Left ventricle myocardium superior (tissue), 1 donor: ENCODE results near the gene CLDN5. TPM values are rescaled to one million over a fixed set of nuclear protein-coding genes. Genes with fewer than 3 reads are reported as not detected.

Source experiments
- ATAC-seq: fragments of 200-7000 bp; cut with Tn5 transposase; one replicate; pipeline ENCODE4 v1.9.1; 2020; ENCODE audit warnings: mild to moderate bottlenecking, moderate library complexity
- DNase-seq: peaks from one replicate; pipeline ENCODE4 v3.0.0-alpha.2; 2020
- intact Hi-C: fragments of 100-400 bp; cut with micrococcal nuclease; formaldehyde crosslinking; loops from one replicate; pipeline ENCODE4 v1.11.0; 2022
- total RNA-seq: library from RNA; stranded (reverse); fragmentation: NEBNext Ultra II Directional; extraction: Animal tissue kit (Norgen Biotek cat#: 25700); gene quantifications from one replicate; pipeline ENCODE4 v1.2.1, GENCODE V29; 2021
- donor health status: DM: no; HTN: yes; CAD: no; lungs with severe emphysema.

Gene CLDN5
- total RNA-seq, 1 donor from 2014 or later: 25.5 TPM

GRCh38 chr22:19510919-19511341 lies 13.3 kb downstream of the CLDN5 start:
- no peak for ATAC-seq

GRCh38 chr22:19509923-19510322 lies 14.3 kb downstream of the CLDN5 start:
- ATAC-seq (no peak), DNase-seq (no peak)
- intact Hi-C loops: no loop called here

More at GRCh38 chr22:19510919-19511341, 13.3 kb downstream of the CLDN5 start:
- intact Hi-C loops: no loop called here
- DNase-seq: no peak

GRCh38 chr22:19509191-19509590 lies 15.0 kb downstream of the CLDN5 start:
- DNase-seq (no peak), ATAC-seq (no peak)
- intact Hi-C loops: no loop called here

- intact Hi-C loops: no loop called here
- ATAC-seq: no peak
These were observed 16.0 kb downstream of the CLDN5 start for GRCh38 chr22:19508024-19508776.

GRCh38 chr22:19507534-19507861 lies 16.7 kb downstream of the CLDN5 start:
- DNase-seq: no peak

More at GRCh38 chr22:19508024-19508776, 16.0 kb downstream of the CLDN5 start:
- no peak for DNase-seq

GRCh38 chr22:19506212-19506611 lies 18.0 kb downstream of the CLDN5 start:
- intact Hi-C loops: no loop called here
- ATAC-seq (no peak), DNase-seq (no peak)

More at GRCh38 chr22:19507534-19507861, 16.7 kb downstream of the CLDN5 start:
- no peak for ATAC-seq
- intact Hi-C loops: no loop called here

- DNase-seq: no peak
- ATAC-seq: no peak
These were observed 18.5 kb downstream of the CLDN5 start for GRCh38 chr22:19505735-19506126.

GRCh38 chr22:19504900-19505734 lies 19.1 kb downstream of the CLDN5 start:
- ATAC-seq (no peak), DNase-seq (no peak)
- intact Hi-C loops: no loop called here

More at GRCh38 chr22:19505735-19506126, 18.5 kb downstream of the CLDN5 start:
- intact Hi-C loops: no loop called here

GRCh38 chr22:19503869-19504268 lies 20.3 kb downstream of the CLDN5 start:
- intact Hi-C loops: no loop called here
- ATAC-seq: no peak

GRCh38 chr22:19503367-19503766 lies 20.8 kb downstream of the CLDN5 start:
- ATAC-seq (no peak), DNase-seq (no peak)

More at GRCh38 chr22:19503869-19504268, 20.3 kb downstream of the CLDN5 start:
- no peak for DNase-seq

GRCh38 chr22:19501897-19502447 lies 22.2 kb downstream of the CLDN5 start:
- ATAC-seq (no peak), DNase-seq (no peak)
- intact Hi-C loops: no loop called here

More at GRCh38 chr22:19503367-19503766, 20.8 kb downstream of the CLDN5 start:
- intact Hi-C loops: no loop called here

GRCh38 chr22:19499880-19500242 lies 24.3 kb downstream of the CLDN5 start:
- intact Hi-C loops: loop anchor here (10.0 kb wide), 1 partner anchor 135 kb away; no protein-coding TSS in a partner anchor
- DNase-seq (no peak), ATAC-seq (no peak)

GRCh38 chr22:19499236-19499879 lies 24.9 kb downstream of the CLDN5 start:
- ATAC-seq (no peak), DNase-seq (no peak)
- intact Hi-C loops: loop anchor here (10.0 kb wide), 1 partner anchor 135 kb away; no protein-coding TSS in a partner anchor

GRCh38 chr22:19498866-19499190 lies 25.4 kb downstream of the CLDN5 start:
- DNase-seq (no peak), ATAC-seq (no peak)
- intact Hi-C loops: loop anchor here (10.0 kb wide), 1 partner anchor 136 kb away; no protein-coding TSS in a partner anchor

GRCh38 chr22:19498154-19498865 lies 25.9 kb downstream of the CLDN5 start:
- intact Hi-C loops: loop anchor here (10.0 kb wide), 1 partner anchor 136 kb away; no protein-coding TSS in a partner anchor
- ATAC-seq: no peak
- DNase-seq: no peak

- intact Hi-C loops: loop anchor here (10.0 kb wide), 1 partner anchor 138 kb away; no protein-coding TSS in a partner anchor
- DNase-seq (no peak), ATAC-seq (no peak)
These were observed 27.0 kb downstream of the CLDN5 start for GRCh38 chr22:19497245-19497644.

- intact Hi-C loops: loop anchor here (10.0 kb wide), 1 partner anchor 139 kb away; no protein-coding TSS in a partner anchor
- DNase-seq (no peak), ATAC-seq (no peak)
These were observed 27.9 kb downstream of the CLDN5 start for GRCh38 chr22:19496324-19496630.

- intact Hi-C loops: loop anchor here (10.0 kb wide), 1 partner anchor 139 kb away; no protein-coding TSS in a partner anchor
- ATAC-seq (no peak), DNase-seq (no peak)
These were observed 28.5 kb downstream of the CLDN5 start for GRCh38 chr22:19495562-19496323.
